Measurements from ENCODE around the gene GTSE1.

Gene GTSE1

DNA sequence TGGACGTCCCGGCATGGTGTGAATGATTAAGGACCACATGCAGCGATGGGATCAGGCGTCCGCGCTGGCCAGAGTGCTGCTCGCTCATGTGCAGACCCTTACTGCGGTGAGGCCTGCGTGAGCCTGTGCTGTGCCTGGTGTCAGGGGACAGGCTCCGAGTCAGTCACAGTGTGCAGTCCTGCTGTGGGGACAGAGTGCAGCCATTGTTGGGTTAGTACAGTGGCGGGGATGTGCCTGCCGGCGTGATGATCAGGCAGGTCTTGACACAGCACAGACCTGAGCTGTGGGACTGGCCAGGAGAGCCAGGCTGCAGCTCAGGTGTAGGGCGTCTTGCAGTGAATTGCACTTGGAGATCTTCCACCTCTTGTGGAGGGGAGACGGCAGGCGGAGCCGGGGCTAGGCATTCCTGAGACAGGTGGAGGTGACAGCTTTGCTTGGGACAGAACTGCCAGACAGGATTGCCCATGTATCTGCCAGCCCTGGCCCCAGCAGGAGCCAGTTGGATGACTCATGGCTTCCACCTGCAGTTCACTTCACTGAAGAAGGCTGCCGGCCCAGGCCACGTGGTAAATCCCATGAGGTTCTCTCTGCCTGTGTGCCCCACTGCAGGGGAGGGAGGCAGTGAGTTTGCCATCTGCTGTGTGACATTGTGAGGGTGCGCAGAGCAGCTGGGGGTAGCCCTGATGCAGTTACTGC is 56.2 kb downstream of the GTSE1 start:
- no peak for DNase-seq (ENCODE audit: low read depth)

DNA sequence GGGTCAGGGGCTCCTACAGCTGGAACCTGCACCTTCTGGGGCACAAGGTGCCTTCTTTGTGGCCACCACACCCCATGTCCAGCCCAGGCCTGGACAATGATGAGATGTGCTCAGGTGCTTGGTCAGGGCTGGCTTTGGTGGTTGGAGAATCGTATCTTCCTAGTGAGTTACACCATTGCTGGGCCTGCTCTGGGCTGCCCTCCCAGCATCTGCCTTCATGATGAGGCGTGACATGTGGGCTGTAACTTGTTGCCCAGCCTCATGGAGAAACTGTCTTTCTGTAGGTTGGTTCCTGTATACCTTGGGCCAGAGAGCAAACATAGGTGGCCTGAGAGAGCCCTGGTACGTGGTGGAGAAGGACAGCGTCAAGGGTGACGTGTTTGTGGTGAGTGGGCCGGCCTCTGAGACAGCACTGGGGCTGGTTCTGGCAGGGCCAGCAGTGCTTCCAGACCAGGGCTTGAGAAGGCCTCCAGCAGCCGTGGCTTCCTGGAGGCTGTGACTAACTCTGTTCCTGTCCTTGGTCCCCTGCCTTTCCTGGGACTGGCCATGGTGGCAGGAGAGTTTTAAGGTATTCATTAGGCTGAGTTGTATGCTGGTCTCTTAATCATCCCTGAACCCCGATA is 56.9 kb downstream of the GTSE1 start:
- DNase-seq (ENCODE audit: low read depth) = no peak

DNA sequence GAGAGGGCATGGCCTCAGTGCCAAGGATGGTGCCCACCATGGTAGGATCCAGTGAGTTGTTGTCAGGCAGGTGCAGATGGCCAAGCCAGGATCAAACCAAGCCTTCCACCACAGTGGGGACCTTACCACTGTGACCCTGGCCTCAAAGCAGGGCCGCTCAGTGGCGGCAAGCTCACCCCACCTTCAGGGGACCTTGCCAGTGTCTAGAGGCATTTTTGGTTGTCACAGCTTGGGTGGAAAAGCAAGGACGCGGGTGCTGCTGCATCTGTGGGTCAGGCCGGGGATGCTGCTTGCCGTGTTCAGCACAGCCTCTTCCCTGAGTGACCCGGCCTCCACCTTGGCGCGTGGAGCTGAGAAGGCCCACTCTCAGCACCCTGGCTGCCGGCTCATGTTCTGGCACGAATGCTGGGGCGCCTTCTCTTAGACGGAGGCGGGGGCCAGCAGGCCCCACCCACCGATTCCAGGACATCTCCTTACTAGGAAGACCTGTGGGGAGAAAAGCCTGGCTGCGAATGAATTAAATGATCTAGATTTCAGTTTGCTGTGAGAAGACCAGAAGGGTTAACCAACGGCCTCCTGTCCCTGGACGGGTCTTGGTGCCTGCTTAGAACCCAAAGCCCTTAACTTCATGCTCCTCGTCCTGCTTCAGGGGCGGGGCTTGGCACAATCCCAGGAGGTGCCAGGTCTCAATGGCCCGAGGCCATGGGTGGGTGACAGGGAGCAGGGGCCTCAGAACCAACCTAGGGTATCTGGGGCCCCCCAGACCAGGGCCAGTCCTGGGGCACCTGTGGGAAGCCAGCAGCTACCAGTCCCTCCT is 57.7 kb downstream of the GTSE1 start:
- no peak for DNase-seq (ENCODE audit: low read depth)

DNA sequence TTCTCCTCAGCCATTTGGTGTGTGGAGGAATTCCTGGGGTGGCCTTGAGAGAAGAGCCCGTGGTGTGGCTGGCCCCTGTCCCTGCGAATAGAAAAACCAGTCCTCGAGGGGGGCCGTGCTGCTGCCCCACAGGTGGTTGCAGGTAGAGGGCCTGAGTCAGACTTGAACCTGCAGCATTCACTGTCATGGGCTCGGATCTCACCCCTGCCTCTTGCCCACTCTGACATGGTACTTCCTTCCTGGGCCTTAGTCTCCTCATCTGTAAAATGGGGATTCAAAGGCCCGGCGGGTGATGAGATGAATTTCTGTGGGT is 58.3 kb downstream of the GTSE1 start:
- DNase-seq (ENCODE audit: low read depth) = no peak

DNA sequence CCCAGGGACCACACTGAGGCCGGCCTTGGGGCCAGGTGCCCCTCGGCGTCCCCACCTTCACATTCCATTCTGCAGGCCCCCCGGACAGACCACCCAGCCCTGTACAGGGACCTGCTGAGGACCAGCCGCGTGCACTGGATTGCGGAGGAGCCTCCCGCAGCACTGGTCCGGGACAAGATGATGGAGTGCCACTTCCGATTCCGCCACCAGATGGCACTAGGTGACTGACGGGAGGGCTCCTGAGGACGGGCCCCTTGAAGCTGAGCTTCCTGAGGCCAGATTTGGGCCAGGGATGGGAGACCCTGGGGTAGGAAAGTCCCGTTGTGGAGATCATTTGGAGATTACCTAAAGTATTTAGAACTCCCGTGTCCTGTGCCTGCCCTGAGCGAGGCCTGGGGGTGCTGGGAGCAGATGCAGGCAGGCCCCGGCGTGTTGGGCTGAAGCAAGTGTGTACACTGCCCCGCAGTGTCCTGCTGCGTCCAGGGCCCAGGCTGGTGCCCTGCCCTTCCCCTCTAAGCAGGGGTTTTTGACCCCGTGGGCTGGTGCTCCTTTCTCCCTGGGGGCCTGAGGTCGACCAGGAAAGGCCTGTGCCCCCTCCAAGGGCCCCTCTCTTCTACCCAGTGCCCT is 58.8 kb downstream of the GTSE1 start:
- DNase-seq (ENCODE audit: low read depth) = peak; percentile 40

DNA sequence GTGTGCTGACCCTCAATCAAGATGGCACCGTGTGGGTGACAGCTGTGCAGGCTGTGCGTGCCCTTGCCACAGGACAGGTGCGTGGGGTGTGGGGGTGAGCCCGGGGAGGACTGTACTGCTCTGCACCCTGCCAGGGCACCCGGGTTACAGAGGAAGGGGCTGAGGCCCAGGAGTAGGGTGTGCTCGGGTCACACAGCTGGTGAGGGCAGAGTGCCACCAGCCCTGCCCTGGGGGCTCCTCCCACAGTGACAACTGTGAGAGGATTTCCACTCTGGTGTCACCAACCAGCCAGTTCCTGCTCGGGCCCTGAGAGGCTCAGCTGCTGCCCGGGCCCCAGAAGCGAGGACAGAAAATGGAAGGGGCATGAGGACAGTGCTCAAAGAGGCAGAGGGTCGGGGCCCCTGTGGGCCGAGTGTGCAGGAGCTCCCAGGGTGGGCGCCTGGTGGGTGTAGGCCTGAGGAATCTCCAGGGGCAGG is 59.4 kb downstream of the GTSE1 start:
- DNase-seq (ENCODE audit: low read depth) = no peak

DNA sequence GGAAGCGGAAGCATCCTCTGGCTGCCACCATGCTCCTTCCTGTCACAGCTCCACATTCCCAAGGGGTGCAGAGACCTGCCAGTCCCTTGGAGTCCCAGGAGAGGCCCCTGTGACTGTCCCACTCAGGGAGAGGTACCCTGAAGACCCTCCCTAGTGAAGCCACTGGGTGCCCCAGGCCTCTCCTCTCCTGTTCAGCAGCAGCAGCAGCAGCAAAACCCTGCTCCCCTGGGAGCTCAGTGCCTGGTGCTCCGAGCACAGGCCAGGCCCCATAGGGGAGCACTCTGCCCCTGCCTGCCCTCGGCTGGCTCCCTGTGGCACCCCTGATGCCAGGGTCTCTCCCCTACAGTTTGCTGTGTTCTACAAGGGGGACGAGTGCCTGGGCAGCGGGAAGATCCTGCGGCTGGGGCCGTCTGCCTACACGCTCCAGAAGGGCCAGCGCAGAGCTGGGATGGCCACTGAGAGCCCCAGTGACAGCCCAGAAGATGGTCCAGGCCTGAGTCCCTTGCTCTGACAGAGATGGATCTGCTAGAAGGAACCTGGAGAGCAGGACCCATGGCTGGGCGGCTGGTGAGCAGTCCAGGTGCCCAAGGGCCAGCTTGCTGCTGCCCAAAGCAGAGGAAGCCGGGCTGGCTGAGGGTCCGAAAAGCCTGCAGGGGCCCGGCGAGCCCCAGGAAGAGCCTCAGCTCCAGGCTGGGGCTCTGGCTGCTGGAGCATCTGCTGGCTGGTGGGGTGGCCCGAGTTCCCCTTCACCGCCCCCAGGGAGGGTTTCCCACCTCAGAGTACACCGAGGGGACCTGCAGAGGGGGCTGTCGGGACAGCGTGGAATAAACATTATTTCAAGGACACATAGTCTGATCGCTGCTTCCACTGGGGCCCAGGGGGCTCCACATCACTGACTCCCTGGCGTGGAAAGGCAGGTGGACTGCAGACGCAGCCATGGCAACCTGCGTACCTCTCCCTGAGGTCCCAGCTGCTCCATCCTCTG is 60.1 kb downstream of the GTSE1 start:
- DNase-seq (ENCODE audit: low read depth) = no peak

DNA sequence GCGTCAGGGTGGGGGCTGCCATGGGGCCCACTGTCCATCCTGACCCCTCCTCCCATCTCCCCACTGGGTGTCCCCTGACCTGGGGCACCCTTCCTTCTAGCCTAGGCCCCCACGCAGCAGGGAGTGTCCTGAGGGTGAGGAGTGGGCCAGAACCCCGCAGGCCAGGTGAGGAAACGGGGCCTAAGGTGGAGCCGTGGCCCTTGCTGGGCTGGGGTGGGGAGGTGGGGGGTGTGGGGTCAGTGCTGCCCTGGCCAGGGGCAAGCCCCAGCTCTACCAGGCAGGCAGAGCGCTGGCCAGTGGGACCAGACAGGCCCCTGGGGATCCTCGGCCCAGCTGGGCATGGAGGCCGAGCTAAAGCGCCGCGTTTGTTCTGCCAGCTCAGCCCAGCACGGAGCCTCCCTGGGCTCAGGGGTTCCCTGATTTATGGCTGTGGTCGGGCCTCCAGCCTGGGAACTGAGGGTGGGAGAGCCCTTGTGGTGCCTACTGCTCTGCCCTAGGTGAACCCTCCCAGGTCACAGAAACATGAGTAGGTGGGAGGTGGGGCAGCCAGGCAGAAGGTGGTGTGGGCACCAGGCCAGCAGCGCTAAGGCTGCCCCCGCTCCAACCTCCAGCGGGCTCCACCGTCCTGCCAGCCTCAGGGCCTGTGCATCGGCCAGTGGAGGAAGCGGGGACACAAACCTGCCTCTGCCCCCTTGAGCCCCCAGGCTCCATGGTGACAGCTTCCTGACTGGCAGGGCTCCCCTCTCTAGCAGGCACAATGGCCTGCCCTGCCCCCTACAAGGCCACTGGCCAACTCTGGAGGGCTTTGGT is 61.2 kb downstream of the GTSE1 start:
- no peak for DNase-seq (ENCODE audit: low read depth)

DNA sequence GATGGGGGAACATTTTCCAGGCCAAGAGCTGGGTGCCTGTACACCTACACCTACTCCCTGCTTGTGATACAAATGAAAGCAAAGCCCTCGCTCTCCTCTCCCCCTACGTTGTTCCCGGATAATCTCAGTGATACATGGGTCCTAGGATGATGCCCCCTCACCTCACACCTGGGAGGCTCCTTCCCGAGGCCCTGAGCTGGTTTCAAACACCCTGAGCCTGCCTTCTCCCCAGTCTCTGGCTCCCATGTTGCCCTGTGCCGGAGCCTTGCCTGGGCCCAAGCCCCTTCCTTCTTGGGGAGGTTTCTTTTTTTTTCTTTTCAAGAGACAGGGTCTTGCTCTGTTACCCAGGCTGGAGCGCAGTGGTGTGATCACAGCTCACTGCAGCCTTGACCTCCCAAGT is 62.1 kb downstream of the GTSE1 start:
- DNase-seq (ENCODE audit: low read depth) = no peak

DNA sequence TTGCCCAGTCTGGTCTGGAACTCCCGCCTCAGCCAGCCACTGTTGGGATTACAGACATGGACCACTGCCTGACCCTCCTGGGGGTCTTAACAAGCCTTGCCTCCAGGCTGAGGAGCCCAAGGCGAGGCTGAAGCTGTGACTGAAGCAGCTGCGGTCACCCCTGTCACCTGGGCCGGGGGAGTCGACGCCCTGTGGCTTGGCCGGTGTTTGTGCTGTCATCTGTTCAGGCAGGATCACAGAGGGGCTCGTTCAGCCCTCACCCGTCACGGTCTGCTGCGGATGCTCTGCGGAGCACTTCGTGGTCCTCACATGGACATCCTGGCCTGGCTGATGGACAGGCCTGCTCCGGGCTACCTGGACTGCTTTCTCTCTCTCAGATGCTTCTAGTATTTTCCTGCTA is 62.7 kb downstream of the GTSE1 start:
- DNase-seq (ENCODE audit: low read depth) = no peak

DNA sequence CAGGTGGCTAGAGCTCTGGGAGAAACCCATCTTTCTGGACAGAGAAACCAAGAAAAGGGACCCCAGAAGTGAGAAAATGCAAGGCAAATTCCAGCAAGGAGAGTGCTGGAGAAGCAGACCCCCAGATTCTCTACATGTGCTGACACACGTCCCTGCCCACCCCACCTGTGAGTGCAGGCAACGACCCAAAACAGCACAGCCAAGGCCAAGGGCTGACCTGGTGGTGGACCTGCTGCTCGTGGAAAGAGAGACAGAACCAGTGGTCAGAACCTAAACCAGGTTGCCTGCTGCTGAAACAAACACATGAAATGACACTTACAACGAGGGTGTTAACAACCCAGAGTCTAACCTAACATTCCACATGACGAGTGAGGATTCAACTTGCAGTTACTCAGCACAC is 63.4 kb downstream of the GTSE1 start:
- no peak for DNase-seq (ENCODE audit: low read depth)

DNA sequence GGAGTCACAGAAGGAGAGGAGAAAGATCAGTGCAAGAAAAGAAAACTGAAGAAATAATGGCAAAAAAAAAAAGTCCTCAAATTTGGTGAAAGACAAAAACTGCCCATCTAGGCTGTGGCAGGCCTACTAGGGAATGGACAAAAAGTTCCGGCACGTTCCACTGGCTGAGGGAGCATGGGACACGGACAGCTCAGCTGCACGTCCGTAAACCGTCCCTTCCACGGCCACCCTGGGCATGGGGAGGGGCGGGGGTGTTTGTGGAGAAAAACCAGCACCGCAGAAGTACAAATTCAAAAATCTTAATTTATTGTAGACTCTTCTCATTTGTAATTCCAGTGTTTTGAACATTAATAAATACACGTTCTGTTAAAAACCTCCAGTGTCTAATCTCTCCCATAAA is 64.2 kb downstream of the GTSE1 start:
- no peak for DNase-seq (ENCODE audit: low read depth)

DNA sequence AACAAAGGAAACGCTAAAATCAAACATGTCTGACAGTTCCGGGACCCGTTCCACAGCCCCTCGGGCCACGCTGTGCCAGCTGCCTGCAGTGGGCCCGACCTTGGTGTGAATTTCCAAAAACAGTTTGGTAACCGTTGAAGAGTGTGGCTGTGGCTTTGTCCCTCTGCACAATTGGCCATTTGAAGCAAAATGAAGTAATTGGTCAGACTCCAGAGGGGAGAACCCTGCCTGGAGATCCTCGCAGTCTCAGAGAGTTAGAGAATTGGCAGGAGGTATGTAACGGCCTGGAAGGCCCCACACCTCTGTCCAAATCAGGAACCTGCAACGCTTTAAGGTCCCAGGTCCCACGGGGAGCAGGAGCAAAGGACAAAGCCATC is 65.1 kb downstream of the GTSE1 start:
- no peak for DNase-seq (ENCODE audit: low read depth)

DNA sequence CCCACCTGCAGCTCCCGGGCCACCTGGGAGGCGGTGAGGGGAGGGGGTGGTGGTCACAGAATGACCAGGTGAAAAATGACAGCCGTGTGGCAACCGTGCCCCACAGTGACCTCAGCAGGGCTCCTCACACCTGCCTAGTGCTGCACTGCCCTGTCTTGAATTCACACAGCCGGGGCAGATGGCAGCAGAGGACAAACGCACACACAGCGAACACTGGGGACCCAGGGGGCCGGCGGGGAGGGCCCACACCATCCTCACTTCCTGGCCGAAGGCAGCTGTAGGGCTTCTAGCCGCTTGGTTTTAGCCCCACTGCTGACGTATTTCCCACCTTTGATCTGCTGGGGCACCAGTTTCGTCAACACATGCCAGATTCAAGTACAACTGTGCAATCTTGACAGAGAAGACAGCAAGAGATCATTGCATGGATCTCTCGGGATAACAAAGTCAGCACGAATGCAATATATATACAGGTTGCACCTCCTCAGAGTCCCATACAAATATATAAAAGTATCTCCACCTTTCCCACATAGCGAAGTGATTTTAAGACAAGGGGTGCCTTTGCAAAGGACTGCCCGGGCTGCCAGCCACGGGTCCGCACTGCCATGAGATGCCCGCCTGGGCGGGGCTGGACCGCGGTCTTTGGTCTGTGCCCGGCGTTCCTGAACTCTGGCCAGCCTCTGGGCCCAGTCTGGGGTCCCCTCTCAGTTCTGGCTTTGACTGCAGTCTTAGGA is 65.7 kb downstream of the GTSE1 start:
- DNase-seq (ENCODE audit: low read depth) = no peak

DNA sequence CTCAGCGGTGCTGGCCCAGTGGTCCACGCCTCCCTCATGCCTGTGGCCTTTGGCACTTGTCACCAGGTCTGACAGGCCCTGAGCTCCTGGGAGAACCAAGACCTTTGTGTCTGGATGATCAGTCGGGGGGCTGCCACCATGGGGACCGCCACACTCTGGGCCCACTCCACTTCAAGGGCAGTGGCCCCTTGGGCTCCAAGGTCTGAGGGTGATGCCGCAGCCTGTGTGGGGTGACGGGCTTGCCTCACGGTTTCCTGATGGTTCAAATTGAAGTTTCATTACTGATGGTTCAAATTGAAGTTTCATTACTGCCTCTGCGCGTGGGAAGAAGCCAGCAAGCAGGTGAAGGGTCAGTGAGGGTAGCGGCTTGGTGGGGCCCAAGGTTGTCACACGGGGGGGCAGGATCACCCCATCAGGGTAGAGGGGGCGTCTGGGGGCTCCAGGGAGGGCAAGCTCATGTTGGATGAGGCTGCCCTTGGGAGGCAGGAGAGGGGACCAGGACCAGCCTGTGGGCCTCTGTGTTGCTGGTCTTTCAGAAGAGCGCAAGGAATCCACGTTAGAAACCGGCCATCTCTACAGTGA is 66.4 kb downstream of the GTSE1 start:
- no peak for DNase-seq (ENCODE audit: low read depth)

DNA sequence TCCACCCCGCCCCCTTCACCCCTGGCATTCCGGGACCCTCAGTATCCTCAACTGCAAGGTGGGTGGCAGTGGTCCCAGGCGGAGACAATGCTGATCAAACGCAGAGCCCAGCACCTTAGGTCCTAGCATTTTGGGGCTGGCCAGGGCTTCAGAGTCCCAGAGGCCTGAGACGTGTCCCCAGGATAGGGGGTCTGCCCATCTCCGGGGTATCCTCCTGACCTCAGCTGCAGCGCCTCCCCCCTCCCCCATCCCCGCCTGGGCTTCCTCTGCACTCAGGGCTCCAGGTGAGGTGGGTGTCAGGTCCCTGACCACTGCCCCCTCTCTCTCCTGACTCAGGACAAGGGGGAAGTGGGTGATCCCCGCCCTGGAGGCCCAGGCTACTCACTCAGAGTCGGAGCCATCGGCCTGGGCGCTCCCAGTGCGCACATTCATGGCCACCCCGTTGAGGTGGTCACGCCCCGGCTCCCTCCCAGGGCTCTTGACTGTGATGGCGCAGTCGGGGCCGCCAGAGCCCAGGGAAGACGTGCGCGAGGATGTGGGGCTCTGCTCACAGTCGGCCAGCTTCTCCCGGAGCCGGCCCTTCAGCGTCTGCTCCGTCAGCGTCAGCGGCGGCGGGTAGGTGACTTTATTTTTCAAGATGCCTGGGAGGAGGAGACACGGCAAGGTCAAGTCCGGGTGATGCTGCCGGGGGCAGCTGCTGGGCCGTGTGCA is 67.1 kb downstream of the GTSE1 start:
- DNase-seq (ENCODE audit: low read depth) = no peak

DNA sequence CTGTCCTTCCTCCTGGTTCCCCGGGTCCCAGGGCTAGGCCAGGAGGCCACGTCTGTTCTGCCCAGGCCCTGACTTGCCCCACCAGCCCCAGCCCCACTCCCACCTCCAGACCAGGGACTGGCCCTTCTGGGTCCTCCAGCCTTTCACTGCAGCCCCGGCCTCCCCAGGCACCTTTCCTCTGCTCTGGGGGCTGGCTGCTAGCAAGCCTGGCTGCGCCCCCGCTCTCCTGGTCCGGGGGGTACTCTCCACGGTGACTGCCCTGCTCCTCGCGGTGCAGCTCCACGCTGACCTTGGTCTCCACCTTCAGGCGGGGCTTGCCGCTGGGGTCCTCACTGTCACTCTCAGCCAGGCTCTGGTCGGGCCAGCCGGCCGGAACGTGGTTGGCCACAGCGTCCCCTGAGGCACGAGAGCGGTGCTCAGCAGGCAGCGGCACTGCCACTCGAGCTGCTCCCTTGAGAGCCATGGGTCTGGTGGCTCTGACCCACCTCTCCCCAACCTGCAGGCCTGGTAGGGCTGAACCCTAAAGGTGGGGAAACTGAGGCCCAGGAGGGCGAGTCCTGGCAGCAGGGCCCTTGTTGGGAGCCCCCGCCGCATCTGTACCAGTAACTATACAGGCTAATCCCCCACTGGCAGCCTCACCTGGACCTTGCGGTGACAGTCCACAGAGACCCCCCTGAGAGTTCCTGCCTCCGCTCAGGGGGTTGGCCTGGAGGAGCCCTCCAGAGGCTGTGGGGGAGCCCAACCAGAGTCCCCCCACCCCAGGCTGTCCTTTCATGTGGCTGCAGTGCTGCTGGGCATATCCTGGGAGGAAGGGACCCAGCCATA is 67.9 kb downstream of the GTSE1 start:
- no peak for DNase-seq (ENCODE audit: low read depth)

DNA sequence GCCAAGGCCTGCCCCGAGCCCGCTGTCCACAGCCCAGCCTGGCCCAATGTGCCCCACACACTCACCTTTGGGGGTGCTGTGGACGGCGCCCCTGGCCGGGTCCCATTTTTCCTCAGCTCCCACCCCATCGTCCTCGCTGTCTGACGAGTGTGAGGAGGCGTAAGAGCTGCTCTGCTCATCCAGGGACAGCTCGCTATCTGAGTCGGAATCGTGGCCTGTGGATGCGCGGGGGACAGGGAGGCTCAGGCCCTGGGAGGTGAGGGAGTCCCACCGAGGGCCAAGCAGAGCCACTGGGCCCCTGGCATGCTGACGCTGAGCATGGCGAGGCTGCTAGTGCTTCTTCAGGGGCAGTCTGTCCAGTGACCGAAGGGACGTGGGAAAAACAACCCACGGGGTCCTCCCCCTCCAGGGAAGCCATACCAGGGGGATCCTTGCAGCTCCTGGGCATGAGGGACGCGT is 68.5 kb downstream of the GTSE1 start:
- no peak for DNase-seq (ENCODE audit: low read depth)
